ENCODE data around the gene PELI2.

PELI2 gene, protein sequence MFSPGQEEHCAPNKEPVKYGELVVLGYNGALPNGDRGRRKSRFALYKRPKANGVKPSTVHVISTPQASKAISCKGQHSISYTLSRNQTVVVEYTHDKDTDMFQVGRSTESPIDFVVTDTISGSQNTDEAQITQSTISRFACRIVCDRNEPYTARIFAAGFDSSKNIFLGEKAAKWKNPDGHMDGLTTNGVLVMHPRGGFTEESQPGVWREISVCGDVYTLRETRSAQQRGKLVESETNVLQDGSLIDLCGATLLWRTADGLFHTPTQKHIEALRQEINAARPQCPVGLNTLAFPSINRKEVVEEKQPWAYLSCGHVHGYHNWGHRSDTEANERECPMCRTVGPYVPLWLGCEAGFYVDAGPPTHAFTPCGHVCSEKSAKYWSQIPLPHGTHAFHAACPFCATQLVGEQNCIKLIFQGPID

DNA sequence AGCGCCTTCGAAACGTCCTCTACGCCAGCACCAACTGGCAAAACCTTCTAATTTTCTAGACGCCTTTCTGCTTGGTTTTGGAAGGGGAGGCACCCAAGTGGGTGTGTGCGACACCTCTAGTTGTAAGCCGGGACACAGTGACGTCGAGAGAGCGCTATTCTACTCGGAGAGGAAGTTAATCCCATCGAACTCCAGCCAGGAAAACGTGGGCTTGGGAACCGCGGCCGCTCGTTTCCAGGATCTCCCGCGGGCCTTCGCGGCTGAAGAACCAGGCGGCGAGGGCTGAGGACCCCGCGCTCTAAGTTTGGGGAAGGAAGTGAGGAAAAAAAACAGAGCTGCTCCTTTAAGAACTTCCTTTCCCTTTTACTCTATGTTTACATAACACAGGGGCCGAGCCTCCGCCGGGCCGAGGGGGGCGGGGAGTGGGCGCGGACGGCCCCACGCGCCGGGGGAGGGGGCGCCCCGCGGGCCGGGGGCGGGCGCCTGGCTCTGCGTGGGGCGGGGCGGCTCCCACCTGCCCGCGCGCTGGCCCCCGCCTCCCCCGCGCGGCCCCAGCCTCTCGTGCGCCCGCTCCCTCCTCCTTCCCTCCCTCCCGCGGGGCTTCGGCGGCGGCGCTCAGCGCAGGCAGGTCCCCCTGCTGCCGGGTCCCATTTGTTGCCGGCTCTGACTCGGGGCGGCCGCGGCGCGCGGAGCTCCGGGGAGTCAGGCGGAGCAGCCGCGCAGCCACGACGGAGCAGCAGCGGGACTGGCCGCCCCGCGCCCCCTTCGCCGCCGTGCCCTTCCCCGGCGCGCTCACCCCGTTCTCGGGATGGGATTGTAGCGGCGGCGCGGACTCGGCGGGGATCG lies at the start of gene PELI2:
TSS of gene PELI2 (plus strand) at position 647 of the 846 bp plus-strand sequence. CDS start 250 bp downstream, outside the sequence.
- TF ChIP-seq CTCF (IDR thresholded peaks at IDR 0.05; ENCODE audit: control insufficient read depth, insufficient read depth, low read depth, low read length, missing control alignments): peak; percentile 27
- no peak for DNase-seq (ENCODE audit: low read depth)
- peak within 1 kb of the TSS; percentile 62 for H3K4me3 ChIP-seq (ENCODE audit: control insufficient read depth, low read depth, low read length)

DNA sequence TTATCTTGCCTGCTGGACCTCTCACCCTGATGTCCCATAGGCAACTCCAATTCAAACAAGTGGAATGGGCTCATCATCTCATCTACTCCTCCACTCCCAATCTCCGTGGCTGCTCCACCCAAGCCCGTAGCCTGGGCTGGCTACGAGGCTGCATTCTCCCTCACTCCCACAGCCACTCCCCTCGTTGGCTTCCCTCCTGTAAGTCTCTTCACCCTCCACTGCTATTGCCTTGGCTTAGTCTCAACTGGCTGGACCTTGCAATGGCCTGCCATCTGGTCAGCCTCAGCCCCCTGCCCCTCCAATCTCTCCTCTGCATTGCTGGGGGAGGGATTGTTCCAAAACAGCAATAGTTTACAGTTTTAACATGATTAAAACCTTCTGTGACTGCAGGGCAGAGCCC lies 44.4 kb upstream of the PELI2 start:
- no peak for DNase-seq (ENCODE audit: low read depth)
- TF ChIP-seq CTCF (IDR thresholded peaks at IDR 0.05; ENCODE audit: control insufficient read depth, insufficient read depth, low read depth, low read length, missing control alignments): no peak

DNA sequence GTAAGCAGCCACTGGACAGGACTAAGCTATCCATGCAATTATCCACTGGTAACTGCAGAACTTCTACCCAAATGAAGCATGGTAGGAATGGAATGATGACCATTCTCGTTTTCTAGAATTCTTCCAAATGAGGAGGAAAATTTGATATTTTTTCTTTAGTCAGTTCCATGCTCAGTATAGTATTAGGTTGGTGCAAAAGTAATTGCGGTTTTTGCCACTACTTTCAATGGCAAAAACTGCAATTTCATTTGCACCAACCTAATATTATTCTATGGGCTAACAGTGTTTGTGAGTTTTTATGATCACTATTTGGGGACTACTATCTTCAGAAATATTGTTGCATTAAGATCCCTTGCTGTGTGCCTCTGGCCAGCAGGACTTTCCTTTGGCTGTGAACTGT lies 42.9 kb upstream of the PELI2 start:
- DNase-seq (ENCODE audit: low read depth): no peak
- no peak overlapping the region for H3K4me3 ChIP-seq (ENCODE audit: control insufficient read depth, low read depth, low read length)
- TF ChIP-seq CTCF (IDR thresholded peaks at IDR 0.05; ENCODE audit: control insufficient read depth, insufficient read depth, low read depth, low read length, missing control alignments): no peak

More for the DNA sequence above, 44.4 kb upstream of the PELI2 start:
- no peak overlapping the region for H3K4me3 ChIP-seq (ENCODE audit: control insufficient read depth, low read depth, low read length)

DNA sequence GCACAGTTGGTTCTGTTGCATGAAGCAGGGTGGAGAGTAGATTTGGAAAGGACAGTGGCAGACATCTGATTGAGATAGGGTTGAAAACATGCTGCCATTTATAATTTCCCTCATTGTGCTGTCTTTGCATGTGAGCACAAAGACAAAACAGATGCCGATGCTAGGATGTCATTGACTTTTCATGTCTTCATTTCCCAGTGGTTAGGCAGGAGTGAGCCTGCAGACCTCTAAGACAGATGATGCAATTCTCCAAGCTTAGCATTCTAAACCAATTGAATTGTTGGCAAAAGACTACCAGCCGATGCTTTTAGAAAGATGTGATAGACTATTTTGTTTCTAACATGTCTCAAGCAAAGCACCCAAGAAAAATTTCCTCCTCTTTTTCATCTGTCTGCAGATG lies 37.1 kb upstream of the PELI2 start:
- no peak overlapping the region for H3K4me3 ChIP-seq (ENCODE audit: control insufficient read depth, low read depth, low read length)
- TF ChIP-seq CTCF (IDR thresholded peaks at IDR 0.05; ENCODE audit: control insufficient read depth, insufficient read depth, low read depth, low read length, missing control alignments): no peak
- DNase-seq (ENCODE audit: low read depth): peak; percentile 33

- H3K4me3 ChIP-seq (ENCODE audit: control insufficient read depth, low read depth, low read length): no peak overlapping the region
- TF ChIP-seq CTCF (IDR thresholded peaks at IDR 0.05; ENCODE audit: control insufficient read depth, insufficient read depth, low read depth, low read length, missing control alignments): no peak
- no peak for DNase-seq (ENCODE audit: low read depth)
Measured at GRCh38 chr14:56082880-56083279, 35.3 kb upstream of the PELI2 start.

DNA sequence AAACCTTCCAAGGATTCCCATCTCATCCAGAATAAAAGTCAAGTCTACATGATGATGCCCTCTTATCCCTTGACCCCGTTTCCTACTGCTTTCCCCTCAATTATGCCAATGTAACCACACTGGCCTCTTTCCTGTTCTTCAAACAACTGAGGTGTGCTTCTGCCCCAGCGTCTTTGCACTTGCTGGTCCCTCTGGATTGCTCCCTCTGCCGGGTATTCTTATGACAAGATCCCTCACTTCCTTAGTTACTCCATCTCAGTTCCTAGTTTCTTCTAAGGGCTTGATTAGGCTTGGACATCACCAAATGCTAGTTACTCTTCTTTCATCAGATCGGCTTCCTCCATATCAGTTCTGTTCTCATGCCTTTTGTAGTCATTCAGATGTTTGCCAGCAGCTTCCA lies 32.7 kb upstream of the PELI2 start:
- DNase-seq (ENCODE audit: low read depth): no peak
- H3K4me3 ChIP-seq (ENCODE audit: control insufficient read depth, low read depth, low read length): no peak overlapping the region
- no peak for TF ChIP-seq CTCF (IDR thresholded peaks at IDR 0.05; ENCODE audit: control insufficient read depth, insufficient read depth, low read depth, low read length, missing control alignments)

Measured in AG09309 (cell line).